Liver (tissue), 3 donors: ENCODE measurements around the gene SFT2D1.

Experiments used
- EGR1 ChIP-seq, 2 donors: IDR thresholded peaks; 2 replicates each; pipeline ENCODE4 v1.6.1; 2016 to 2018; ENCODE audit warnings: antibody characterized with exemption in 2 of 2, low read depth in 2 of 2
- JUND ChIP-seq, 2 donors: IDR thresholded peaks; 2 replicates each; pipeline ENCODE4 v1.6.1; 2016; ENCODE audit warnings: antibody characterized with exemption in 2 of 2
- RAD21 ChIP-seq, 2 donors: IDR thresholded peaks; 2 replicates each; pipeline ENCODE4 v1.6.1; 2016; ENCODE audit warnings: antibody characterized with exemption in 2 of 2, mild to moderate bottlenecking in 2 of 2
- TAF1 ChIP-seq: conservative IDR thresholded peaks from 2 replicates; pipeline ENCODE4 v1.6.1; 2016; ENCODE audit warnings: antibody characterized with exemption, mild to moderate bottlenecking
- YY1 ChIP-seq: IDR thresholded peaks from 2 replicates; pipeline ENCODE4 v1.6.1; 2016; ENCODE audit warnings: antibody characterized with exemption, mild to moderate bottlenecking
- TF ChIP-seq, protein P1 (sequence below): IDR thresholded peaks from 2 replicates; pipeline ENCODE4 v1.6.1; 2016; ENCODE audit warnings: antibody characterized with exemption
- TF ChIP-seq, protein P2 (sequence below): fragments of 150-350 bp; IDR thresholded peaks from 2 replicates; pipeline ENCODE4 v1.5.1; 2017; ENCODE audit warnings: improper control_type of control experiment, low read depth, low read length; ENCODE audit not compliant: missing input control
- TF ChIP-seq, protein P3 (sequence below): IDR thresholded peaks from 2 replicates; pipeline ENCODE4 v1.6.1; 2016; ENCODE audit warnings: antibody characterized with exemption, mild to moderate bottlenecking
- TF ChIP-seq, protein P4 (sequence below): IDR thresholded peaks from 2 replicates; pipeline ENCODE4 v1.6.1; 2016; ENCODE audit warnings: antibody characterized with exemption
- TF ChIP-seq, protein P5 (sequence below): IDR thresholded peaks from 2 replicates; pipeline ENCODE4 v1.6.1; 2016; ENCODE audit warnings: antibody characterized with exemption
- donor health status: healthy.
- donor health status: healthy.

DNA sequence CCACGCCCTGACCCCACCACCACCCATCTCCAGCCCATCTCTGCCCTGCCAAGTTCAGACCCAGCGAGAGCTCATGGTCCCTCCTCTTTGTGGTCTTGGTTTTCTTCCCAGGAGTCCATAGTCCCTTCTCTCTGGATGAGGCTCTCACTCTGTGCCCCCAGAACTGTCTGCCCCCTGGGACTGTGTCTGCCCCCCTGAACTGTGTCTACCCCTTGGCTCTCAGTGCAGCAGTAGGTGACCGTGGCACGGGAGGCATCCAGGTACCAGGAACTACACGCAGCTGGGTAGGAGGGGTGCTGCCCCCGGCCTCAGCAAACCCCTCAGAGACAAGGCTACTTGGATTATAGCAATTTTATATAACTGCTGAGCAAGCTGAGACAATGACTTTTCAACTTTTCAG lies 57.7 kb downstream of the SFT2D1 start:
- TF ChIP-seq EGR1 (IDR thresholded peaks at IDR 0.05; ENCODE audit: low read depth in 2 of 2) = no peak
- TF ChIP-seq, protein P1, sequence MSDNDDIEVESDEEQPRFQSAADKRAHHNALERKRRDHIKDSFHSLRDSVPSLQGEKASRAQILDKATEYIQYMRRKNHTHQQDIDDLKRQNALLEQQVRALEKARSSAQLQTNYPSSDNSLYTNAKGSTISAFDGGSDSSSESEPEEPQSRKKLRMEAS = no peak
- TF ChIP-seq, protein P2, sequence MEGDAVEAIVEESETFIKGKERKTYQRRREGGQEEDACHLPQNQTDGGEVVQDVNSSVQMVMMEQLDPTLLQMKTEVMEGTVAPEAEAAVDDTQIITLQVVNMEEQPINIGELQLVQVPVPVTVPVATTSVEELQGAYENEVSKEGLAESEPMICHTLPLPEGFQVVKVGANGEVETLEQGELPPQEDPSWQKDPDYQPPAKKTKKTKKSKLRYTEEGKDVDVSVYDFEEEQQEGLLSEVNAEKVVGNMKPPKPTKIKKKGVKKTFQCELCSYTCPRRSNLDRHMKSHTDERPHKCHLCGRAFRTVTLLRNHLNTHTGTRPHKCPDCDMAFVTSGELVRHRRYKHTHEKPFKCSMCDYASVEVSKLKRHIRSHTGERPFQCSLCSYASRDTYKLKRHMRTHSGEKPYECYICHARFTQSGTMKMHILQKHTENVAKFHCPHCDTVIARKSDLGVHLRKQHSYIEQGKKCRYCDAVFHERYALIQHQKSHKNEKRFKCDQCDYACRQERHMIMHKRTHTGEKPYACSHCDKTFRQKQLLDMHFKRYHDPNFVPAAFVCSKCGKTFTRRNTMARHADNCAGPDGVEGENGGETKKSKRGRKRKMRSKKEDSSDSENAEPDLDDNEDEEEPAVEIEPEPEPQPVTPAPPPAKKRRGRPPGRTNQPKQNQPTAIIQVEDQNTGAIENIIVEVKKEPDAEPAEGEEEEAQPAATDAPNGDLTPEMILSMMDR = no peak
- TF ChIP-seq TAF1 = no peak
- no peak for TF ChIP-seq RAD21 (IDR thresholded peaks at IDR 0.05)
- no peak for TF ChIP-seq YY1
- no peak for TF ChIP-seq JUND (IDR thresholded peaks at IDR 0.05)
- TF ChIP-seq, protein P3, sequence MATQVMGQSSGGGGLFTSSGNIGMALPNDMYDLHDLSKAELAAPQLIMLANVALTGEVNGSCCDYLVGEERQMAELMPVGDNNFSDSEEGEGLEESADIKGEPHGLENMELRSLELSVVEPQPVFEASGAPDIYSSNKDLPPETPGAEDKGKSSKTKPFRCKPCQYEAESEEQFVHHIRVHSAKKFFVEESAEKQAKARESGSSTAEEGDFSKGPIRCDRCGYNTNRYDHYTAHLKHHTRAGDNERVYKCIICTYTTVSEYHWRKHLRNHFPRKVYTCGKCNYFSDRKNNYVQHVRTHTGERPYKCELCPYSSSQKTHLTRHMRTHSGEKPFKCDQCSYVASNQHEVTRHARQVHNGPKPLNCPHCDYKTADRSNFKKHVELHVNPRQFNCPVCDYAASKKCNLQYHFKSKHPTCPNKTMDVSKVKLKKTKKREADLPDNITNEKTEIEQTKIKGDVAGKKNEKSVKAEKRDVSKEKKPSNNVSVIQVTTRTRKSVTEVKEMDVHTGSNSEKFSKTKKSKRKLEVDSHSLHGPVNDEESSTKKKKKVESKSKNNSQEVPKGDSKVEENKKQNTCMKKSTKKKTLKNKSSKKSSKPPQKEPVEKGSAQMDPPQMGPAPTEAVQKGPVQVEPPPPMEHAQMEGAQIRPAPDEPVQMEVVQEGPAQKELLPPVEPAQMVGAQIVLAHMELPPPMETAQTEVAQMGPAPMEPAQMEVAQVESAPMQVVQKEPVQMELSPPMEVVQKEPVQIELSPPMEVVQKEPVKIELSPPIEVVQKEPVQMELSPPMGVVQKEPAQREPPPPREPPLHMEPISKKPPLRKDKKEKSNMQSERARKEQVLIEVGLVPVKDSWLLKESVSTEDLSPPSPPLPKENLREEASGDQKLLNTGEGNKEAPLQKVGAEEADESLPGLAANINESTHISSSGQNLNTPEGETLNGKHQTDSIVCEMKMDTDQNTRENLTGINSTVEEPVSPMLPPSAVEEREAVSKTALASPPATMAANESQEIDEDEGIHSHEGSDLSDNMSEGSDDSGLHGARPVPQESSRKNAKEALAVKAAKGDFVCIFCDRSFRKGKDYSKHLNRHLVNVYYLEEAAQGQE = no peak
- TF ChIP-seq, protein P4, sequence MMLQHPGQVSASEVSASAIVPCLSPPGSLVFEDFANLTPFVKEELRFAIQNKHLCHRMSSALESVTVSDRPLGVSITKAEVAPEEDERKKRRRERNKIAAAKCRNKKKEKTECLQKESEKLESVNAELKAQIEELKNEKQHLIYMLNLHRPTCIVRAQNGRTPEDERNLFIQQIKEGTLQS = no peak
- TF ChIP-seq, protein P5, sequence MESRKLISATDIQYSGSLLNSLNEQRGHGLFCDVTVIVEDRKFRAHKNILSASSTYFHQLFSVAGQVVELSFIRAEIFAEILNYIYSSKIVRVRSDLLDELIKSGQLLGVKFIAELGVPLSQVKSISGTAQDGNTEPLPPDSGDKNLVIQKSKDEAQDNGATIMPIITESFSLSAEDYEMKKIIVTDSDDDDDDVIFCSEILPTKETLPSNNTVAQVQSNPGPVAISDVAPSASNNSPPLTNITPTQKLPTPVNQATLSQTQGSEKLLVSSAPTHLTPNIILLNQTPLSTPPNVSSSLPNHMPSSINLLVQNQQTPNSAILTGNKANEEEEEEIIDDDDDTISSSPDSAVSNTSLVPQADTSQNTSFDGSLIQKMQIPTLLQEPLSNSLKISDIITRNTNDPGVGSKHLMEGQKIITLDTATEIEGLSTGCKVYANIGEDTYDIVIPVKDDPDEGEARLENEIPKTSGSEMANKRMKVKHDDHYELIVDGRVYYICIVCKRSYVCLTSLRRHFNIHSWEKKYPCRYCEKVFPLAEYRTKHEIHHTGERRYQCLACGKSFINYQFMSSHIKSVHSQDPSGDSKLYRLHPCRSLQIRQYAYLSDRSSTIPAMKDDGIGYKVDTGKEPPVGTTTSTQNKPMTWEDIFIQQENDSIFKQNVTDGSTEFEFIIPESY = no peak
